ENCODE measurements around the gene CD300LF. TPM values are rescaled to one million over a fixed set of nuclear protein-coding genes. Genes with fewer than 3 reads are reported as not detected.

The CD300LF gene
- total and polyA plus RNA-seq, 7 donors: 0.27 to 8.3 (median 3.3) TPM; not detected in 3

GRCh38 chr17:74649909-74650308, 62.8 kb downstream of the CD300LF start:
- 70 to 73% methylated on average over 6 of the region's 6 CpGs for WGBS, 2 donors
- Histone ChIP-seq H3K27ac (no peak overlapping the region), H3K9me3 (no peaks in the 10 kb centered on the region), H3K27me3 (peaks cover 0 to 19% (median 4%) of the 10 kb centered on the region in 3 donors), H3K4me1 (peaks cover 0 to 8% (median 0%) of the 10 kb centered on the region in 4 donors), H3K36me3 (no peaks in the 10 kb centered on the region), H3K4me3 (no peak overlapping the region)
- no peak for DNase-seq
- intact Hi-C loops (cut with DNase I): no loop called here
- no peak for TF ChIP-seq POLR2AphosphoS5 (IDR thresholded peaks at IDR 0.05)
- TF ChIP-seq POLR2A (IDR thresholded peaks at IDR 0.05): no peak
- TF ChIP-seq CTCF (IDR thresholded peaks at IDR 0.05): no peak
- no peak for TF ChIP-seq EP300 (IDR thresholded peaks at IDR 0.05)

GRCh38 chr17:74647871-74648672, 64.7 kb downstream of the CD300LF start:
- TF ChIP-seq POLR2AphosphoS5 (IDR thresholded peaks at IDR 0.05) (peak in 1 of 4 donors; percentile 71), POLR2A (IDR thresholded peaks at IDR 0.05) (no peak), EP300 (IDR thresholded peaks at IDR 0.05) (no peak), CTCF (IDR thresholded peaks at IDR 0.05) (no peak)
- peaks cover 0 to 8% (median 0%) of the 10 kb centered on the region in 4 donors for H3K4me1 ChIP-seq
- peaks cover 0 to 6% (median 2%) of the 10 kb centered on the region in 3 donors for H3K27me3 ChIP-seq
- no peak overlapping the region for H3K4me3 ChIP-seq
- H3K9me3 ChIP-seq: no peaks in the 10 kb centered on the region
- DNase-seq: no peak
- no peaks in the 10 kb centered on the region for H3K36me3 ChIP-seq
- 70 to 75% methylated on average over 9 of the region's 9 CpGs for WGBS, 2 donors
- H3K27ac ChIP-seq: no peak overlapping the region
- intact Hi-C loops (cut with DNase I): no loop called here

GRCh38 chr17:74646231-74646630, 66.5 kb downstream of the CD300LF start:
- H3K4me1 ChIP-seq: peaks cover 0 to 8% (median 0%) of the 10 kb centered on the region in 4 donors
- H3K36me3 ChIP-seq: no peaks in the 10 kb centered on the region
- intact Hi-C loops (cut with DNase I): no loop called here
- H3K27ac ChIP-seq: no peak overlapping the region
- TF ChIP-seq CTCF (IDR thresholded peaks at IDR 0.05): no peak
- no peak for TF ChIP-seq EP300 (IDR thresholded peaks at IDR 0.05)
- no peak for TF ChIP-seq POLR2AphosphoS5 (IDR thresholded peaks at IDR 0.05)
- TF ChIP-seq POLR2A (IDR thresholded peaks at IDR 0.05): no peak
- H3K9me3 ChIP-seq: no peaks in the 10 kb centered on the region
- 52 to 60% methylated on average over 3 of the region's 3 CpGs for WGBS, 2 donors
- no peaks in the 10 kb centered on the region for H3K27me3 ChIP-seq
- no peak overlapping the region for H3K4me3 ChIP-seq
- no peak for DNase-seq

- TF ChIP-seq CTCF (IDR thresholded peaks at IDR 0.05) (no peak), POLR2AphosphoS5 (IDR thresholded peaks at IDR 0.05) (no peak), EP300 (IDR thresholded peaks at IDR 0.05) (no peak), POLR2A (IDR thresholded peaks at IDR 0.05) (no peak)
- no peak for DNase-seq
- Histone ChIP-seq H3K36me3 (no peaks in the 10 kb centered on the region), H3K27me3 (peaks cover 0 to 5% (median 0%) of the 10 kb centered on the region in 3 donors), H3K4me3 (no peak overlapping the region), H3K4me1 (peaks cover 0 to 8% (median 0%) of the 10 kb centered on the region in 4 donors), H3K27ac (no peak overlapping the region), H3K9me3 (no peaks in the 10 kb centered on the region)
- intact Hi-C loops (cut with DNase I): no loop called here
- 67 to 82% methylated on average over 2 of the region's 2 CpGs for WGBS, 2 donors
These were observed 67.7 kb downstream of the CD300LF start for GRCh38 chr17:74645010-74645409.
